UCSD-AML1 (cell line): ENCODE data around the gene ASCL2.

Experiments
- DNase-seq: peaks from one replicate; lab custom pipeline; 2025; ENCODE audit not compliant: unreplicated experiment; lab: John Stamatoyannopoulos, UW

The ASCL2 gene

DNA sequence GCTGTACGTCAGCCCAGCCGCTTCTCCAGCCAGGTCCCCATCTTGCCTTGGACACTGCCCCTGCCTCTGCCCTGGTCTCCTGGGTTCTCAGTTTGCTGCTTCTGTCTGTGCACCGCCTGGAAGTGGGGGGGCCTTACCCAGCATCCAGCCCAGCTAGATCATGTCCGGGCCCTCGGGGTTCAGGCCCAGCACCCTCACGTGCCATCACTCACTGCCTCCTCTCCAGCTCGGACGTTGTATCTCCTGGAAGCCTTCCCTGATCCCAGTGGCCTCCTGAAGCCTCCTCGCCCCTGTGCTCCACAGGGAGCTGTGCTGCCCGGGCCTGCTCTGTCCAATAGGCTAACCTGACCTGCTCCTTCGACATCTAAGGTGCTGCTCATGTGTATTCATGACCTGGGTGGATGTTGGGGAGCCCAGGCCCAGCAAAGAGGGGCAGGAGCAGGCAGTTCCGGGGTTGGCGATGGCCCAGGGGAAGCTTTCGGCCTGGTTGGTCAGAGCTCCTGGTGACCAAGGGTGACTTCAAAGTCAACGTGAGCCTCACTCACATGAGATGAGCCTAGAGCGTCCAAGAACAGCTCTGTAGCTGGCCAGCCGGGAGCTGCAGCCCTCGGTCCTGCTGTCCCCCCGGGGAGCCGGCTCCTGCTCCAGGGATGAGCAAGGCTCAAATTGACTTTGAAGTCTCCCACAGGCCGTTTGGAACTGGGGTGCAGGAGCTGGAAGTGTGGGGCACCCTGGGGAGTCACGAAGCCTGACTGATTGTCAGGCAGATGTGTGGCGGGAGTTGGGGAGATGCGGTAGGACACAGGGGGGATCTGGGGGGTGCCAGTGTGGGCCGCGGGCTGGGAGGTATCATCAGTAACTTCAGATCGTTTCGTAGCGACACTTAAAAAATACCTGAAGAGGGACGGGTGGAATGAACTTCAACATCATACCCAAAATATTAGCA lies 5.2 kb upstream of the ASCL2 start:
- DNase-seq, result no peak

DNA sequence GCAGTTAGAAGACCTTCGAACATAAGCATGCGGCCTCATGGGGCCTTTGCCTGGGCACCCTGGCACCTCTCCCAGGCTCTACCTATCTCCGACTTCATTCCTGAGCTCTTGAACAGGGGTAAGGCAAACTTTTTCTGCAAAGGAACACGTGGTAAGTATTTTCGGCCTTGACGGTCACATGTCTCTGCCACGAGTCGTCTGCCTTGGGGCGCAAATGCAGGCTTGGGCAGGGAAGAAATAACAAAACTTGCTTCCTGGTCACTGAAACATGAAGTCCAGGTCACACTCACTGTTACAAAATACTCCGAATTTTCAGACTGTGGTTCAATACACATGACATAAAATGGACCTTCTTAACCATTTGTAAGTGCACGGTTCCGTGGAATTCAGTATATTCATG lies 3.4 kb upstream of the ASCL2 start:
- no peak for DNase-seq

GRCh38 chr11:2273311-2273710 lies 2.9 kb upstream of the ASCL2 start:
- DNase-seq, result no peak

GRCh38 chr11:2272946-2273280 lies 2.5 kb upstream of the ASCL2 start:
- no peak for DNase-seq

DNA sequence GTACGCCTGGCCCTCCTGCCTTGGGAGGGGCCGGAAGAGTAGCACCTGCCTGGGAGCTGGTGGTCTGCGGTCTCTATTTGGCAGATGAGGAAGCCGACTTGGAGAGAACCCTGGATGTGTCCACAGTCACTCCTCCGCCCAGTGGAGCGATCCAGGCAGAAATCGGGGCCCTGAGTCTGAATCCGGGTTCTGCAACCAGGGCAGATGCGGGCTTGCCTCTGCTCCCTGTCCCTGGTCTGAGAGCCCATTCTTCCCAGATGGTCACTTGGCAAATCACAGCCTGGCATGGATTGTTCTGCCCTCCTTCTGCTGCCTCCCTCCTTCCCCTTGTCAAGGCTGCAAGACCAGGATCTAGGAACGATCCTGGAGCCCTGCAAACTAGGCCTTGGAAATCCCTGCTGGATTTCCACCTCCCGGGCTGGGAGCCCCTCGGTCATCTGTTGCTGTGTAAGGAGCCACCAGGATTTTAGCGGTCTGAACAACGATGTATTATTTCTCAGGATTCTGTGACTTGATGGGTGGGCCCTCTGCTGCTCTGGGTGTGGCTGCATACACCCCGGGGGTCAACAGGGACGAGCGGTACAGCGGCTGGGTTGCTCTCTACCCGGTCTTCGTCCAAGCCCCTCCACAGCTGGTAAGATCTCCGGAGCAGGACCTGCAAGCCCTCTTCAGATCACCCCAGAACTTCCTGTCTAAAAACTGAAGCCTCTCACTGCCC lies 2.0 kb upstream of the ASCL2 start:
- DNase-seq, result no peak

DNA sequence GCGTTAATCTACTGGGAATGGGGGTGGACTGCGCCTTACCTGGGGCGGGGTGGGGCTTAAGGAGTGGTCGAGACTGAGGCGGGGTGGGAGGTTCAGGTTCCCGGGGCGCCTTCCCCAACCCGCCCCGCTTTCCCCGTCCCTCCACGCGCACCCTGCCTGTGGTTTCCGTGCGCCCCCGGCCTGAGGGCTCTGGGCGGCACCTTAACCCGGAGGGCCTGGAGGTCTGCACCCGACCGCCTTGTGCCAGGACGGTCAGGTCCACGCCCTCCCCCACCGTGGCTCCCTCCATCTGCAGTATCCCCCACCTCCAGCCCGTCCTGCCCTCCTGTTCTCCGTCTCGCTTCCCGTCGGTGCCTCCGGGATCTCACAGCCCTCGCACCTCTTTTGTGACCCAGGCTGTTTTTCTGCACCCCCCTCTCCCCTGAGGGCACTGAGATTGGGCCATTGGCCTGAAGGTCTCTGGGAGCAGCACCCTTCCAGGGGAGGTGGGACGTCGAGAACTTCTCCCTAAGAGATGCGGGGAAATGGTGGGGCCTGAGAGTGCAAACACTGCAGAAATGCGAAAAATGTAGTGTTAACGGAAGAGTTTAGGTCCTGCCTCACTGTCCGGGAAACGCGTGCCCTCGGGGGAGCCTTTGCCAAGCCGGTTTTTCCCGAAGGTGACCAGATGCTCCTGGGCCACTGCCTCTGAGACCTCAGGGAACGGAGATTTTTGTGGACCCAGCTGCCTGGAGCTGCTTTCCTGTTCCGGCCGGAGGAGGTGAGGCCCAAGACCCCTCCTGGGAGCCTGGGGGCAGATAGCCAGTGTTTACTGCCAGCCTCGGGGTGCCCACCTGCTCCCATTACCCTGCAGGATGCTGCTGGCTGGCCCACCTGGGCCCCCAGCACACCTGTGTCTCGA lies 1.2 kb upstream of the ASCL2 start:
- no peak for DNase-seq

DNA sequence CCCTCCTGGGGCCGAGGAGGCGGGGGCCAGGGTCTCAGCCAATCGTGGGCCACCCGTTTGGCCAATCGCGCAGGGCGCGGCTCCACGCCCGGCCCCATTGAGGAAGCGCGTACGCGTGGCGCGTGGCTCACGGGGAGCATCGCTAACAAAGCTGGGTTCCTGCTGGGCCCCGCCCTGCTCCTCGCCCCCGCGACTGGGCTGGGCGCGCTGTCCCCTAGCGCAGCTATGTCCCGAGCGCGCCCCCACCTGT lies 614 bp upstream of the ASCL2 start:
- no peak for DNase-seq

DNA sequence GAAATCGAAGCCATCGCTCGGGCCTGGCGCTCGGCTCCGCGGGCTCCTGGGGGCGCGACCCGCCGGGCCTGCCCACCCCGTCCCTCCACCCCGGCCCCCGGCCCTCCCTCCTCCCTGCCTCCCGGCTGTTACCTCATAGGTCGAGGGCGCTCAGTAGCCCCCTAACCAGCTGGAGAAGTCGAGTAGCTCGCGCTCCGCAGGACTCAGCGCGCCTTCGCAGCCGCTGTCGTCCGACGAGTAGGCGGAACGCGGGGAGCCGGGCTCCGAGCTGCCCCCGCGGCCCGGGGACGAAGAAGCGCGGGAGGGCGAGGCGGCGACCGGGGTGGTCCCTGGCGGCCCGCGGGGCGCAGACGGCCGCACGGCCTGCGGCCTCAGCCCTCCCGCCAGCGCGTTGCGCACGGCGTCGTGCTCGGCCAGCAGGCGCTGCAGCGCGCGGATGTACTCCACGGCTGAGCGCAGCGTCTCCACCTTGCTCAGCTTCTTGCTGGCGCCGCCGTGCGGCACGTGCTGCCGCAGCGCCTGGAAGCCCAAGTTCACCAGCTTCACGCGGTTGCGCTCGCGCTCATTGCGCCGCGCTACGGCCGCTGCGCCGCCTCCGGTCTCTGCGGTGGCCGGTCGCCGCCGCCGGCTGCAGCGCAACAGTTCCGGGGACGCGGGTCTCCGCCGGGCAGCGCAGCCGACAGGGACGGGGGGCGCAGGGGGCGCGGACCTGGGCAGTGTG lies 627 bp downstream of the ASCL2 start:
- DNase-seq, result peak; percentile 60

DNA sequence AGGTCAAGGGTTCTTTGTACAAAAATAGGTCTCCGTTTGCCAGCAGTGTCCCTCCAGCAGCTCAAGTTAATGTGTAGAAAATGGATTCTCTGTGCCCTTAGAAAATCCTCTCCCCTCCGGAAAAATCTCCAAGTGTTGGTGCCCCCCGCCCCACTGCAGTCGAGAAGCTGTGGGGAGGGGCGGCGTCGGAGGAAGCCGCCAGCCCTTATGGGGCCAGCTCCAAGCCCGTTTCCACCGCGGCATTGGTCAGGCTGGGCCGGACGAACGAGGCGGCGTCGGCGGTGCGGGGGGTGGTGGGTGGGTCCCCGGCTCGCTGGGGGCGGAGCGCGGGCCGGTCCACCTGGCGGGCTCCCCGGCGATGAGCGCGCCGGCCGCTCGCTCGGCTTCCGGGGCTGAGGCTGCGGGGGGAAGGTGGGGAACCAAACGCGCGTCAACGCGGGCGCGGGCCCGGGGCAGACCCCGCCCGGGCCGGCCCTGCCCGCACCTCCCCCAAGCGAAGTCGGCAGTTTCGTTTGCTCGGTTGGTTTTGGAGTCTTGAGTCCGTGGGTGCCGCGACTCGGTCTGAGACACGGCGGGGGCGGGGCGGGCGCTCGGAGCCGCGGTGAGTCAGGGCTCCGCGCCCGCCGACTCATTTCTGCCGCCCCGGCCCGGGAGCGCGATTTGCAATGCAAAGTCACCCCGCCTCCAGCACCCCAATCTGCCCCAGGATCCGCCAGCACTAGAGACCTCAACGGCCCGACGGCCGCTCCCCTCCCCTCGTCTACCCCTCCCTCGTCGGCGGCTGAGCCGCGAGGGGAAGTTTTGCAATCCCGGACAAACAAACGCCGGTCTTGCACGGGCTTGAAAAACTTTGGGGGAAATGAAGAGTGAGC lies 1.4 kb downstream of the ASCL2 start:
- peak; percentile 56 for DNase-seq

DNA sequence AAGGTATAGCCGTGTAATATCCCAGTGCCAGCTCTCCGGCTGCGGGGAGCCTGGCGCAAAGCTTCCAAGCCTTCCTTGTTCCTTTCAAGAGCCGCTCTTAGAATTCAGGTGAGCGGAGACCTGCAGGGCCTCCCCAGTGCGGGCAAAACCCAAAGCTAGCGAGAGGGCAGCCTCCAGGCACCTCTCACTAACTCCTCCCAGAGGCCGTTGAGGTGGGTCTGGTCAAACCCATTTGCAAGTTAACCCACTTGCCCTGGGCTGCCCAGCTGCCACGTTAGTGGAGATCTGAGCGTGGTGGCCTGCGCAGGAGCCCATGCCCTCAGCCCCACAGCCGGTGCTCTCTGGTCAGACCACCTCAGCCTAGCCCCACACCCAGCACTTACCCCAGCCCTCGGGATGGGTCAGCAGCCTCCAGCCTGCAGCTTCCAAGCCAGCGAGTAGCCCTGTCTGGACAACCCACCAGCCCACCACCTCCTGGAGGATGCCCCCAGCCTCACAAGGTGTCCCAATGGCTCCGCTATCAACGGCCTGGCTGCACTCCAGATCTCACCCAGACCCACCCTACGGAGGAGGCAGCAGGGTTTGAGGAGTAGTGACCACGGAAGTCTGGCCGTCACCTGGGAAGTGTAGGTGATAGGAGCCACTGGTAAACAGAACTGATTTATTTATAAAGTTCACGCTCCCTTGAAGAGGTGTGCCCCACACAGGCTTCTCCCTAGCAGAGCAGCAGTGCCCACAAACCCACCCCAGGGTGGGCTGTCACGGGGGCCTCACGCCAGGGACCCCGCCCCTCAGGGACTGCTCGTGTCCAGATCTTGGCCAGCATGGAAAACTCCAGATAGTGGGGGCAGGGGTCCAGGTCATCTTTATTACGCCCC lies 2.3 kb downstream of the ASCL2 start:
- no peak for DNase-seq

DNA sequence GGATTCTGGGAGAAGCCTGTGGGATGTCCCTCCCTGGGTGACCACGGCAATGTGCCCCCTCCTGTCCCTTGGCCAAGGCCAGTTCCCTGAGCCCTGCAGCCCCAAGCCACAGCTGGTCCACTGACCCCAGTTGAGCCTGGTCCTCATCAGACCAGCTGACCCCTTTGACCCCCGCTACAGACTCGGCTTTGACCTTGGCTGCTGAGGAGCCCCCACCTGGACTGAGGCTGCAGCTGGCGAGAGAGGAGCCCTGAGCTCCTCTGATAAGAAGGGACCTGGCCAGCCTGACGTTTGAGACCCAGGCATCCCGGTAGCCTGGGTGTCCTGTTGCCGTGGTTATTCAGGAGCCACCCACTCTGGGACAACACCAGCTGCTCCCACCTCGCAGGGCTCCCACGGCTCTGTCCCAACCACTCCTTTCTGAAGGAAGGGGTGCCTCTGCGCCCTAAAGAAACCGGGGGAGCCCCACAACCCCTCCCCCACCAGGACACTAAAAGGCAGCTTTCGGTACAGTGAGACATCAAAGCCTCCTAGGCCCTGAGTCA lies 3.0 kb downstream of the ASCL2 start:
- no peak for DNase-seq

DNA sequence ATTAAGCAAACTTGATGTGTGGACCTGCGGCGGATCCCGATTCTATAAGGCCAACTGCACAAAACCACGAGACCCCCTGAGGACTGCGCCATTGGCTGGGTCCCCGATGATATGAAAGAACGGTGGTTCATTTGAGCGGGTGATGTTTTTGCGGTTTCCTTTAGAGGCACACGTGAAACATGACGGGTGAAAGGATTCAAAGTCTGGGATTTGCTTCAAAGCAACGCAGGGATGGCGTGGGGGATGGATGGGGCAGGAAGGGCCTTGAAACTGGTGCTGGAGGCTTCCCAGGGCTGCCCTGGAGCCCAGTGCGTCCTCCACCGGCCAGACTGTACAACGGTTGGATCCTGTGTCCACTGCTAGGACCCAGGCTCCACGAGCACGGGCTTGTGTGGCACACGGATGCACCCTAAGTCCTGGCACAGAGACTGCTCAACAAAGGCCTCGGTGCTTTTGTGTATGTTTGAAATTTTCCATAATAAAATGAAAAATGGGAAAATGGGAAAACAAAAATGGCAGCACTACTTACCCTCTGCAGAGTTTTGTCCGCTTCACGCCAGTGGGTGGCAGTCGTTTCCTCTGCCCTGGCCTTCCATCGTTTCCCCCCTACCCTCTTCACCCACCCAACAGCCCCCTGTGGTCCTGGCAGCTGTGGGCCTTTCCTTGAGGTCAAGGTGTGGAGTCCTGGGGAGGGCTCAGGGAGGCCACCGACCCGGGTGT lies 3.6 kb downstream of the ASCL2 start:
- DNase-seq, result no peak

DNA sequence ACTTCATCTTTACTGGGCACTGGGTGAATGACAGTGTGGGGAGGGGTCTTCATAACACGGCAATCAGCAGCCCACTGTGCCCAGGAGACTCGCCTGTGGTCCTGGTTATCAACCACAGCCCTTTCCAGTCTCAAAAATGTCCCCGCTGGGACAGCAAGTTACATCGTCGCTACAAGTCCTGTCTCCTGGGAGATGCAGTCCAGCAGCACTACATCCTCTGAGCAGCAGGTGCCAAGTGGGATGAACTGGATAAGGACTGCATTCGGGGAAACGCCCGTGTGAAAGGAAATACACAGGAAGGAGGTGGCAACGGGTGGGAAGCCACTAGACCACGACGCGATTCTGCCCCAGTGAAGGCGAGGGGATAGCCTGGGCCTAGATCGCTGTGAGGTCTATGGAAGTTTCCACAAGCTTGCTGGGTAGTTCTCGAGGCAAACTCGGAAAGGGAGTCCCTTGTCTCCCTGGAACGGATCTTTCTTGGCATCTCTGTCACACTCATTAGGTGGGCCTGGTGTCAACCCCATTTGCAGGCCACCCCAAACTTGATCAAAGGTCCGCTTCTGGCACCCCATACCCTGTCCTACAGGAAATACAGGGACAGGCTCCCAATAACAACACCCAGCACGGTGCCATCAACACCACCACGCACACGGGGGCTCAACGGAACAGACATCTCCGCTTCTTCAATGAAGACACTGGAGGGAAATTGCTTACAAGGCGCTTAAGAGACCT lies 4.4 kb downstream of the ASCL2 start:
- peak; percentile 46 for DNase-seq

DNA sequence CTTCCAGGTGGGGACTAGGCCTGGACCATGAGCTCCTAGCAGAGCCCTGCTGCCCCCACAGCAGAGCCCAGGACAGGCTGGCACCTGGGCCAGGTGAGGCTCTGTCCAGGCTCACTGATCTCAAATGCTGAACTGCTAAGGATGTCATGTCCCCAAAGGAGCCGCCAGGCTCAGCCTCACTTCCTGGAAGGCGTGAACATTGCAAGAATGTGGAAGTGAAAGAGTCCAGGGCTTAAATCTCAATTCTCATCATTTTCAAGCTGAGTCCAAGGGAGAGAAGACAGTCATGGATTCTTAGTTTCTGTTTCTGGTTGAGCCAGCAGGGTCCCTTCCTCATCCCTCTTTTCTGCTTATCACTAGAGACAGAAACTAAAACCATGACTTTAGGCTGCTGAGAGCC lies 5.0 kb downstream of the ASCL2 start:
- DNase-seq, result peak; percentile 22

GRCh38 chr11:2264366-2265053 lies 5.9 kb downstream of the ASCL2 start:
- no peak for DNase-seq

- DNase-seq, result no peak
Measured at GRCh38 chr11:2263724-2264360, 6.5 kb downstream of the ASCL2 start.
